ENCODE results near the gene KMT2E. TPM values are rescaled to one million over a fixed set of nuclear protein-coding genes. Genes with fewer than 3 reads are reported as not detected.

The KMT2E gene
- total and polyA plus RNA-seq, 2 donors (not counting 3 experiments of a cell fraction or from before 2014, with no cell fraction given), result 19.0 to 74.8 TPM

- CTCF ChIA-PET, result interaction anchor here (1.4 kb wide), 1 partner anchor 10 kb away, joined by 3 read pairs; no protein-coding TSS in a partner anchor
- intact Hi-C loops (cut with micrococcal nuclease), result no loop called here
- POLR2A ChIA-PET, result no interaction called here
- no peak overlapping the region for H3K27ac ChIP-seq (ENCODE audit: insufficient read depth, low read depth, low read length)
- DNase-seq (ENCODE audit: low read depth, low spot score), result no peak
- dilution Hi-C loops (cut with MboI; ENCODE audit: extremely low pct_ligation_motif_present, low sequenced_read_pairs), result no loop called here
- no peaks in the 10 kb centered on the region for H4K20me1 ChIP-seq (replicated peaks; ENCODE audit: control insufficient read depth, extremely low read depth, insufficient read depth, low read length)
- no peaks in the 10 kb centered on the region for H3K9me1 ChIP-seq (replicated peaks; ENCODE audit: control insufficient read depth, extremely low read depth, insufficient read depth, low read length)
- no peaks in the 10 kb centered on the region for H3K9me3 ChIP-seq (replicated peaks; ENCODE audit: control insufficient read depth, insufficient read depth, low read length)
- H3K36me3 ChIP-seq (ENCODE audit: control insufficient read depth in 2 of 2, extremely low read depth in 1 of 2, insufficient read depth in 2 of 2, low read length in 2 of 2), result peaks cover 0 to 11% of the 10 kb centered on the region in 2 experiments
- FAIRE-seq, result no peak
- H3K27me3 ChIP-seq (ENCODE audit: control insufficient read depth in 2 of 2, insufficient read depth in 2 of 2, low read length in 2 of 2), result no peaks in the 10 kb centered on the region
- no peak overlapping the region for H2AFZ ChIP-seq (ENCODE audit: low read depth, low read length)
- no peak for TF ChIP-seq JUN (IDR thresholded peaks at IDR 0.05; ENCODE audit: borderline replicate concordance, insufficient read depth, insufficient read length, low read depth)
- TF ChIP-seq POLR2AphosphoS5 (IDR thresholded peaks at IDR 0.05; ENCODE audit: insufficient read depth, low read depth, low read length), result no peak
- TF ChIP-seq FOS (IDR thresholded peaks at IDR 0.05; ENCODE audit: borderline replicate concordance, insufficient read depth, low read length), result no peak
- no peak for TF ChIP-seq POLR2A (IDR thresholded peaks at IDR 0.05; ENCODE audit: low read depth, low read length)
- no peak for TF ChIP-seq GATA2 (IDR thresholded peaks at IDR 0.05; ENCODE audit: insufficient read depth, insufficient read length, low read depth, low read length)
- TF ChIP-seq MAX (IDR thresholded peaks at IDR 0.05; ENCODE audit: insufficient read depth, insufficient read length), result no peak
- no peak for TF ChIP-seq MYC (IDR thresholded peaks at IDR 0.05; ENCODE audit: low read depth, low read length)
- TF ChIP-seq EZH2 (IDR thresholded peaks at IDR 0.05; ENCODE audit: borderline replicate concordance, low read depth, low read length, severe bottlenecking), result no peak
- no peak for TF ChIP-seq CTCF (IDR thresholded peaks at IDR 0.05; ENCODE audit: extremely low read depth in 1 of 2, insufficient read depth in 1 of 2, low read depth in 1 of 2, low read length in 2 of 2)
- H3K4me3 ChIP-seq (replicated peaks in 1 of 3; ENCODE audit: insufficient read depth in 1 of 3, low read depth in 1 of 3, low read length in 3 of 3), result no peak overlapping the region
- H3K4me1 ChIP-seq (ENCODE audit: control insufficient read depth, extremely low read depth, insufficient read depth, low read length), result no peaks in the 10 kb centered on the region
- BruUV-seq (replicated peaks), result no TSS peak
- no peak overlapping the region for H3K4me2 ChIP-seq (ENCODE audit: insufficient read depth, low read length)
- no peaks in the 10 kb centered on the region for H3K79me2 ChIP-seq (ENCODE audit: control insufficient read depth, insufficient read depth, low read length)
- no peak overlapping the region for H3K9ac ChIP-seq (replicated peaks; ENCODE audit: extremely low read depth, insufficient read depth, low read length)
Observed at GRCh38 chr7:105125745-105126144, 111.7 kb downstream of the KMT2E start.

Data from endothelial cell of umbilical vein (primary cell).